ENCODE measurements around the gene BABAM2.

Gene BABAM2

DNA sequence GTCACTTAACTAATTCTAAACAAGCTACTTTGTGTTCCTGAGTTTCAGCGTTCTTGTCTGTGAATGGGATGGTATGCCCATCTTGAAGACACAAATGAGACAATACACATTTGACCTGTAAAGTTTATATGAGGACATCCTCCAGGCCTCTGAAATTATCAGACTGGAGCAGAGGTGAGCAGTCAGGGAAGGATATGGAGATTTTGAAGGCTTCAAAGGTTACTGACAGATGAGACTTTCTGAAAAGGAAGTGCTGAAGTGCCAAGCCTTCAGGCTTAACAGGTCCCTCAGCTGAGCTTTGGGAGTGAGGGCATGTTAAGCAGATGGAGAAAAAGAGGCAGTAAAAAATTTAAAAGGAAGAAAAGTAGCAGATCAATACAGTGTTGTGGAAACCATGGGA, 391.2 kb downstream of the BABAM2 start:
- H3K4me1 ChIP-seq (ENCODE audit: control insufficient read depth, insufficient read depth, low read length, unreplicated experiment): peaks cover 8% of the 10 kb centered on the region
- H3K27me3 ChIP-seq (ENCODE audit: insufficient read depth, low read length): no peaks in the 10 kb centered on the region
- H2AFZ ChIP-seq (ENCODE audit: low read length, unreplicated experiment): no peak overlapping the region
- no peak overlapping the region for H3K27ac ChIP-seq (ENCODE audit: low read depth, low read length)
- H3K36me3 ChIP-seq (ENCODE audit: insufficient read depth, low read length): no peaks in the 10 kb centered on the region
- no peak overlapping the region for H3K4me3 ChIP-seq (ENCODE audit: low read depth, low read length)
- H3K79me2 ChIP-seq (ENCODE audit: control insufficient read depth, insufficient read depth, low read length, unreplicated experiment): no peaks in the 10 kb centered on the region

DNA sequence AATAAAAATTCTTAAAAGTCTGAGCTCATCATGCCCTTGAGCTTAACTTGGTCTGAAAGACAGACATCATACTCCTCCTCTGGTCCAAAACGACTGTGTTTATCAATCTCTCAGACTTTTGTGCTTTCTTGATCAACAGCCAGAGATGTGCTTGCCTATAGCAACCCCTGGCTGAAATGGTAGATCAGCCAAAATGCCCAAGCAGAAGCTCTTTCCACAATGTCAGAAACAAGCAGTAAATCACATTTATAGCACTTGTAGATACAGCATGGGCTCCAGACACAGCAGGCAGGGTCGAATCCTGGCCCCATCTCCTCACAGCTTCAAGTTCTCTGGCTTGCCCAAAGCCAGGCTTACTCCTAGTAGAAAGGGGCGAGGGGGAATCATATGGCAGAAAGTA, 391.7 kb downstream of the BABAM2 start:
- no peak overlapping the region for H2AFZ ChIP-seq (ENCODE audit: low read length, unreplicated experiment)
- H3K27me3 ChIP-seq (ENCODE audit: insufficient read depth, low read length): no peaks in the 10 kb centered on the region
- H3K36me3 ChIP-seq (ENCODE audit: insufficient read depth, low read length): no peaks in the 10 kb centered on the region
- H3K4me1 ChIP-seq (ENCODE audit: control insufficient read depth, insufficient read depth, low read length, unreplicated experiment): peaks cover 11% of the 10 kb centered on the region
- no peaks in the 10 kb centered on the region for H3K79me2 ChIP-seq (ENCODE audit: control insufficient read depth, insufficient read depth, low read length, unreplicated experiment)
- H3K4me3 ChIP-seq (ENCODE audit: low read depth, low read length): no peak overlapping the region
- H3K27ac ChIP-seq (ENCODE audit: low read depth, low read length): no peak overlapping the region

DNA sequence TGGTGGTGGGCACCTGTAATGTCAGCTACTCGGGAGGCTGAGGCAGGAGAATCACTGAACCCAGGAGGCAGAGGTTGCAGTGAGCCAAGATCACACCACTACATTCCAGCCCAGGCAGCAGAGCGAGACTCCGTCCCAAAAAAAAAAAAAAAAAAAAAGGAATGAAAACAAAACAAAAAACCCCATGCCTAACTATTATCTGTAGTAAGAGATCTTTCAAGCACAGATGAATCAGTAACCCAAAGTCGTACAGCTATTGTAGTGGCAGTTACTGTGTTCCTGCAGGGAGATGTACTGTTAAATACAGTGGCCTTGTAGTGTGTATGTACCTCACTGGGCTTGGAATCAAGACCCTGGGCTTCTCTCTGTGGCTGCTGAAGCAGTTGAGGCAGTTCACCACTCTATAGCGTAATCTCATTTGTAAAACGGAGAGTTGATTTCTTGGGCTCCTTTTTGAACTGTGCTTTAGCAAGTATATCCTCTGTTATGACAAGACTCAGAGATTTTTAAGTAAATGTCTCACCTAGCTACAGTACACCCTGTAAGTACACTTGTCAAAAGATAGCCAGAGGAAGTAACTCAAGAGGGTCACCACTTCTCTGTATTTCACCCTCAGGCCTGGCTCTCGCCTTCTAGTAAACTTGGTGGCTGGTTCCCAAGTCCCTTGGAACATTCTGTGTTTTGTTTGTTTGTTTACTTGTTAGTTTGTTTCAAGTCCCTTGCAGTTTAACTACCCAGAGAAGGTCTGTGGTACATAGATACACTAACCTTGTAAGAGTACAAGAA, 392.5 kb downstream of the BABAM2 start:
- no peak overlapping the region for H3K4me3 ChIP-seq (ENCODE audit: low read depth, low read length)
- H2AFZ ChIP-seq (ENCODE audit: low read length, unreplicated experiment): no peak overlapping the region
- H3K27me3 ChIP-seq (ENCODE audit: insufficient read depth, low read length): no peaks in the 10 kb centered on the region
- no peaks in the 10 kb centered on the region for H3K36me3 ChIP-seq (ENCODE audit: insufficient read depth, low read length)
- peaks cover 18% of the 10 kb centered on the region for H3K4me1 ChIP-seq (ENCODE audit: control insufficient read depth, insufficient read depth, low read length, unreplicated experiment)
- no peaks in the 10 kb centered on the region for H3K79me2 ChIP-seq (ENCODE audit: control insufficient read depth, insufficient read depth, low read length, unreplicated experiment)
- H3K27ac ChIP-seq (ENCODE audit: low read depth, low read length): no peak overlapping the region

DNA sequence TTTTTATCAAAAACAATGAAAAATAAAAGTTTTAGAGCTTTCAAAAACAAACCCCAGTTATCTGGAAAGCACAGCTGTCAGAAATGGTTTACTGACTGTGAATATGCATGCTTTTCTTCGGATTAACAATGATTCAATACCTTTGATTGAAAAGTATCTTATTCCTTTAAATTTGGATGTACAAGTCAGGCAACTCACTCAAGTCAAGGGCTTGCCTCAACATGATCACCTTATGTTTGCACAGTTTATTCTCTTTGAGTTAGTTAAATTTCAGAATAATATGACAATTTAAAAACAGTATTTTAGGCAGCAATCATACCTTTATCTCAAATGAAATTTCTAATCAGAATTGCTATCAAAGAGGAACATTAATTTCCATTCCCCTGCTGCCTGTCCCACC, 393.3 kb downstream of the BABAM2 start:
- H3K4me1 ChIP-seq (ENCODE audit: control insufficient read depth, insufficient read depth, low read length, unreplicated experiment): peaks cover 18% of the 10 kb centered on the region
- no peak overlapping the region for H3K4me3 ChIP-seq (ENCODE audit: low read depth, low read length)
- no peaks in the 10 kb centered on the region for H3K36me3 ChIP-seq (ENCODE audit: insufficient read depth, low read length)
- H3K79me2 ChIP-seq (ENCODE audit: control insufficient read depth, insufficient read depth, low read length, unreplicated experiment): no peaks in the 10 kb centered on the region
- no peaks in the 10 kb centered on the region for H3K27me3 ChIP-seq (ENCODE audit: insufficient read depth, low read length)
- no peak overlapping the region for H3K27ac ChIP-seq (ENCODE audit: low read depth, low read length)
- no peak overlapping the region for H2AFZ ChIP-seq (ENCODE audit: low read length, unreplicated experiment)

DNA sequence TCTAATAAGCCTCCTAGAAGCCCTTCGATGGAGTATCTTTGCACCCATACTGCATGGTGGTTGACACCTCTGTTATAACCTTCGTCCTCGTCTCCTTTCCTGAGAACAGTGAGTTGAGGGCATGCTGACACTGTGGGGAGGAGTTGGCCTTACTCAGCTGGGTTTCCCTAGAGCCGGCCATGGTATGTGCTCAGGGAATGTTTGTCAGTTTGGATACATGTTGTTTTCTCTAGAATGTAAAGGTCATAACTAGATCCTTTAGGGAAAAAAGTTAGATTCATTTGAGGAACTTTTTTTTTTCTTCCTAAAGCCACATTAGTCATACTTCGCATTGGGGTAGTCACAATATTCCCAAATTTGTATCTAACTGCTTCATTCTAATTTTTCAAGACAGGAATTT, 396.1 kb downstream of the BABAM2 start:
- Histone ChIP-seq H3K27me3 (ENCODE audit: insufficient read depth, low read length) (no peaks in the 10 kb centered on the region), H3K4me1 (ENCODE audit: control insufficient read depth, insufficient read depth, low read length, unreplicated experiment) (peaks cover 19% of the 10 kb centered on the region), H3K36me3 (ENCODE audit: insufficient read depth, low read length) (no peaks in the 10 kb centered on the region), H2AFZ (ENCODE audit: low read length, unreplicated experiment) (no peak overlapping the region), H3K4me3 (ENCODE audit: low read depth, low read length) (no peak overlapping the region), H3K79me2 (ENCODE audit: control insufficient read depth, insufficient read depth, low read length, unreplicated experiment) (no peaks in the 10 kb centered on the region), H3K27ac (ENCODE audit: low read depth, low read length) (peak overlapping the region; percentile 5)

DNA sequence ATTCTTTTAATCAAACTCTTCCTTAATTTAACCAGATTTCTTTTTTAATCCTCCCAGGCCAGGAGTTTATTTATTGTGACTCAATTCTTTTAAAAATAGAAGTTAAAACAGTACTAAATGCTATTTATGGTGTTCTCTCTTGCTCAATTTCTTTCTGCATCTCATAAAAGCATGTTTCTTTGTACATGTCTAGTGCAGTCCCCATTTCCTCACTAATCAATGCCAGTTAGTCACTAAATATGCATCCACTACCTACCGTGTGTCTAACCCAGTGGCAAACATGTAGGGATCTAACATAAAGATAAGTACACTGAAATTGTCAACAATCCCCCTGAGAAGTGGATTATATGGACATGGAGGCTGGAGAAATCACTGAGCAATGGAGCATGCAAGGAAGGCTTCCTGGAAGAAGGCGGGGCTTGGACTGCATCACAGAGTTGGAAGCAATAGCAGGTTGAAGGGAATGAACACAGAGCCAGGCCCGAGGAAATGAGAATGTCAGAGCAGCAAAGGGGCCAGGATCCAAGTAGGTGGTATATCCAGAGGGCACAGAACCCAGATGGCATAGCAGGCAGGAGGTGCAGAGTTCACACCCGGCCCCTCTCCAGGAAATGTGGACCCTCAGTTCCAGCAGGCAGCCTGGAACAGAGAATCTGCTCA, 396.9 kb downstream of the BABAM2 start:
- H3K27ac ChIP-seq (ENCODE audit: low read depth, low read length): peak overlapping the region; percentile 5
- H2AFZ ChIP-seq (ENCODE audit: low read length, unreplicated experiment): no peak overlapping the region
- no peaks in the 10 kb centered on the region for H3K36me3 ChIP-seq (ENCODE audit: insufficient read depth, low read length)
- H3K79me2 ChIP-seq (ENCODE audit: control insufficient read depth, insufficient read depth, low read length, unreplicated experiment): no peaks in the 10 kb centered on the region
- no peak overlapping the region for H3K4me3 ChIP-seq (ENCODE audit: low read depth, low read length)
- H3K4me1 ChIP-seq (ENCODE audit: control insufficient read depth, insufficient read depth, low read length, unreplicated experiment): peaks cover 26% of the 10 kb centered on the region
- no peaks in the 10 kb centered on the region for H3K27me3 ChIP-seq (ENCODE audit: insufficient read depth, low read length)

DNA sequence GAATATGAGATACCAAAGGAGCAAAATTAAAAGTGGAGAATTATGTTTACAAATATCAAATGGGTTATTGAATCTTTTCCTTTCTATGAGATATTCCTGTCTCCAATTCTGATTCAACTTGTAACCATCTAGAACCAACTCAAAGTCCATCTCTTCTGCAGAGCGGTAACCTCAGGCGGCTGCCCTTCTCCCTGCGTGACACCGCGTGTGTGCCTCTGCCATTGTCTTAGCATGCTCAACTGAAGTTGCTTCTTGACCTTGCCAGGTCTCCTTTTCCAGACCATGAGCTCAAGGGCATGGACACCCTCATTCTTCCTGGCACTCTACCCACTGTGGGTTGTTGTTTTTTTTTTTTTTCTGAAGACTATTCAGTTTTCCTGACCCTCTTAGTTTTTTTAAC, 398.1 kb downstream of the BABAM2 start:
- Histone ChIP-seq H2AFZ (ENCODE audit: low read length, unreplicated experiment) (no peak overlapping the region), H3K4me3 (ENCODE audit: low read depth, low read length) (no peak overlapping the region), H3K36me3 (ENCODE audit: insufficient read depth, low read length) (no peaks in the 10 kb centered on the region), H3K27ac (ENCODE audit: low read depth, low read length) (no peak overlapping the region), H3K27me3 (ENCODE audit: insufficient read depth, low read length) (no peaks in the 10 kb centered on the region), H3K79me2 (ENCODE audit: control insufficient read depth, insufficient read depth, low read length, unreplicated experiment) (no peaks in the 10 kb centered on the region), H3K4me1 (ENCODE audit: control insufficient read depth, insufficient read depth, low read length, unreplicated experiment) (peaks cover 38% of the 10 kb centered on the region)

DNA sequence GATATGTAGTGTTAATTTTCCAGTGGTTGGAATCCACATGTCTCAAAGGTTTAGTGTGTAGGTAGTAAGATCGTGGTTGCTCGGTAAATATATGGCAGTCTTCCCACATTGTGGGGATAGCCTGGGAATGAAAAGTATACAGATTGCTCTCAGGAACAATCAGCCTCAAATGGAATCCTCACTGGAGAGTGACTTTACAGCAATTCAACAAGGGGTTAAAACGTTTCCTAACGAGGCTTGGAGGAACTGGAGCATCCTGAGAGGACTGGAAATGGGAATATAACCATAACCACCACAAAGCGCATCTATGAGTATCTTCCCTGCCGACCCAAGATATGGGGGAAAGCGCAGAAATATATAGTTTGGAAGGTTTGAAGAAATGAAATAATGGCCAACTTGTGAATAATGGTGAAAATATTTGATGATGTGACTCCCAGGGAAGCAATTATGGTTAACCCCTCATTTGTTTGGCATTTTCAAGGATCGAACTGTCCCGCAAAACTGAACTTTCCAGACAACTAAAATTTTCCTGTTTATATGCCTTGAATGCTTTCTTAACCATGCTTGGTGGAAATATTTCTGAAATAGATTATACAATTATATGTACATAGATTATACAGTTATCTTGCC, 401.4 kb downstream of the BABAM2 start:
- H3K79me2 ChIP-seq (ENCODE audit: control insufficient read depth, insufficient read depth, low read length, unreplicated experiment): no peaks in the 10 kb centered on the region
- peak overlapping the region; percentile 23; the same call in 1 of the 2 replicates for H3K27ac ChIP-seq (ENCODE audit: low read depth, low read length)
- H3K36me3 ChIP-seq (ENCODE audit: insufficient read depth, low read length): no peaks in the 10 kb centered on the region
- H3K4me3 ChIP-seq (ENCODE audit: low read depth, low read length): no peak overlapping the region; the same call in 1 of the 2 replicates
- peaks cover 53% of the 10 kb centered on the region for H3K4me1 ChIP-seq (ENCODE audit: control insufficient read depth, insufficient read depth, low read length, unreplicated experiment)
- H3K27me3 ChIP-seq (ENCODE audit: insufficient read depth, low read length): no peaks in the 10 kb centered on the region
- H2AFZ ChIP-seq (ENCODE audit: low read length, unreplicated experiment): no peak overlapping the region

DNA sequence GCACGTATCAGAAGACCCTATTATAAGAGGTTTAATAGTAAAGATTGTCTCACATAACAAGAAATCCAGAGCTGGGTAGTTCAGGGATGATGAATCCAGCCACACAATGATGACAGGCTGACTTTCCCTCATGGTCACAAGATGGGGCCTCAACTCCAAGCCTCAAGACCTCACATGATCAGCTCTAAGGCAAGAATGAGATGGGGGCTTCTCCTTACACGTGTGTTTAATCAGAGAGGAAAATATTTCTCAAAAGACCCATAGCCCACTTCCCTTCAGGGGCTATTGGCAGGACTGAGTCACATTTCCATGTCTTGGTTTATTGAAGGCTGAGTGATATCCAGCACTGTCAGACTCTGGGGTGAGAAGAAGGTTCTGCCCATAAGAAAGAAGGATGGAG, 402.0 kb downstream of the BABAM2 start:
- H3K36me3 ChIP-seq (ENCODE audit: insufficient read depth, low read length): no peaks in the 10 kb centered on the region
- H3K79me2 ChIP-seq (ENCODE audit: control insufficient read depth, insufficient read depth, low read length, unreplicated experiment): no peaks in the 10 kb centered on the region
- H2AFZ ChIP-seq (ENCODE audit: low read length, unreplicated experiment): no peak overlapping the region
- peaks cover 53% of the 10 kb centered on the region for H3K4me1 ChIP-seq (ENCODE audit: control insufficient read depth, insufficient read depth, low read length, unreplicated experiment)
- no peaks in the 10 kb centered on the region for H3K27me3 ChIP-seq (ENCODE audit: insufficient read depth, low read length)
- peak overlapping the region; percentile 23; the same call in 1 of the 2 replicates for H3K27ac ChIP-seq (ENCODE audit: low read depth, low read length)
- H3K4me3 ChIP-seq (ENCODE audit: low read depth, low read length): no peak overlapping the region

DNA sequence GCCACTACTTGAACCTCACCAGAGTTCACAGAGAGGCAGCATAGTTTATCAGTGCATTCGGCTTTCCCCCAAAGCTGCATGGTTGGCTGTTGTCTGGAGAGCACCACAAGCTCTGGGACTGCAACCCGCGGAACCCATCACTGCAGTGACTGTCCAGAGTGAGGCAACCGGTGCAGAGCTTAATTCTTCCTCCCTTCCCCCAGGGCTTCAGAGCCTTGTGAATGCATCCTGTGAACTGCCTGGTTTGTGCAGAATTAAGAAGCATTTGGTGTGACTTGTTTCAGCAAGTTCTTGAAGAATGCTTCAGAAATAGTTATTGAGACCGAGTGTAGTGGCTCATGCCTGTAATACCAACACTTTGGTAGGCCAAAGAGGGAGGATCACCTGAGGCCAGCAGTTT, 402.9 kb downstream of the BABAM2 start:
- Histone ChIP-seq H3K27me3 (ENCODE audit: insufficient read depth, low read length) (no peaks in the 10 kb centered on the region), H3K27ac (ENCODE audit: low read depth, low read length) (no peak overlapping the region), H3K4me3 (ENCODE audit: low read depth, low read length) (no peak overlapping the region), H3K4me1 (ENCODE audit: control insufficient read depth, insufficient read depth, low read length, unreplicated experiment) (peaks cover 51% of the 10 kb centered on the region), H3K79me2 (ENCODE audit: control insufficient read depth, insufficient read depth, low read length, unreplicated experiment) (no peaks in the 10 kb centered on the region), H2AFZ (ENCODE audit: low read length, unreplicated experiment) (no peak overlapping the region), H3K36me3 (ENCODE audit: insufficient read depth, low read length) (no peaks in the 10 kb centered on the region)
